A549 (cell line): ENCODE results near the gene PHAF1. TPM values are rescaled to one million over a fixed set of nuclear protein-coding genes. Genes with fewer than 3 reads are reported as not detected.

Experiments
- ATAC-seq, 2 experiments: fragments of 200-7000 bp in 1 of 2; fragments of >200 bp in 1 of 2; cut with Nextera tagmentation in 1 of 2; cut with Tn5 transposase in 1 of 2; 3 replicates each; pipeline versions ENCODE4 v1.8.0 to v1.9.1; 2018 to 2020; ENCODE audit warnings: mild to moderate bottlenecking in 1 of 2, moderate library complexity in 1 of 2
- CTCF ChIA-PET: fragments of 300-600 bp; sonication (Branson Sonifier 250); formaldehyde crosslinking; extraction: SDS; loops from one replicate; lab custom pipeline; 2021; ENCODE audit warnings: antibody characterized with exemption, inconsistent platforms; lab: Yijun Ruan, JAX
- POLR2A ChIA-PET: fragments of 350-600 bp; formaldehyde crosslinking; extraction: SDS; loops from one replicate; lab custom pipeline; 2021; ENCODE audit warnings: antibody characterized with exemption, inconsistent platforms; lab: Yijun Ruan, JAX
- DNase-seq, 2 experiments: peaks; one replicate each; pipeline versions ENCODE4 v3.0.0 to v3.0.0-alpha.2; 2011 to 2016; ENCODE audit warnings: low read depth in 1 of 2, low spot score in 1 of 2
- FAIRE-seq: peaks from 2 replicates; lab custom pipeline; 2011; peaks lifted over from hg19 to GRCh38; lab: Jason Lieb, UNC
- H3K27ac ChIP-seq, 2 experiments: fragments of >200 bp; sonication (Bioruptor Twin); formaldehyde crosslinking; 3 replicates each; pipeline ENCODE4 v1.5.1; 2016 to 2017
- H3K4me1 ChIP-seq: fragments of >200 bp; sonication (Bioruptor Twin); formaldehyde crosslinking; 3 replicates; pipeline ENCODE4 v1.6.1; 2016
- H3K4me2 ChIP-seq: fragments of >200 bp; sonication (Bioruptor Twin); formaldehyde crosslinking; 3 replicates; pipeline ENCODE4 v1.6.1; 2016
- H3K4me3 ChIP-seq: fragments of >200 bp; sonication (Bioruptor Twin); formaldehyde crosslinking; 3 replicates; pipeline ENCODE4 v1.5.1; 2016
- H3K9me3 ChIP-seq: fragments of >200 bp; sonication (Bioruptor Twin); formaldehyde crosslinking; 3 replicates; pipeline ENCODE4 v1.6.1; 2016
- BCL3 ChIP-seq: fragments of >200 bp; sonication (Bioruptor Twin); formaldehyde crosslinking; IDR thresholded peaks from 3 replicates; pipeline ENCODE4 v1.6.1; 2016
- BHLHE40 ChIP-seq: IDR thresholded peaks from 2 replicates; pipeline ENCODE4 v1.6.1; 2012; ENCODE audit warnings: low read depth, low read length, inconsistent platforms
- CBX2 ChIP-seq: fragments of 200-600 bp; sonication (generic); IDR thresholded peaks from 2 replicates; pipeline ENCODE4 v1.6.1; 2016; ENCODE audit warnings: low read depth, mild to moderate bottlenecking, borderline replicate concordance
- CBX8 ChIP-seq: fragments of 200-600 bp; sonication (generic); IDR thresholded peaks from 2 replicates; pipeline ENCODE4 v1.6.1; 2016
- CEBPB ChIP-seq, 2 experiments: fragments of >200 bp in 1 of 2; sonication (Bioruptor Twin) in 1 of 2; formaldehyde crosslinking in 1 of 2; IDR thresholded peaks; 2 replicates each; pipeline ENCODE4 v1.6.1; 2012 to 2016
- E2F6 ChIP-seq: IDR thresholded peaks from 2 replicates; pipeline ENCODE4 v1.6.1; 2012; ENCODE audit warnings: low read depth, borderline replicate concordance
- EHF ChIP-seq: fragments of 250-450 bp; sonication (Bioruptor Pico); IDR thresholded peaks from 2 replicates; pipeline ENCODE4 v1.5.0; 2020; ENCODE audit warnings: mild to moderate bottlenecking
- ELK1 ChIP-seq: fragments of 150-350 bp; IDR thresholded peaks from 2 replicates; pipeline ENCODE4 v1.6.1; 2014; ENCODE audit warnings: low read depth, mild to moderate bottlenecking, low read length
- FOSB ChIP-seq: fragments of 250-450 bp; sonication (Bioruptor Pico); IDR thresholded peaks from 2 replicates; pipeline ENCODE4 v1.5.0; 2020; ENCODE audit warnings: mild to moderate bottlenecking, moderate library complexity
- FOSL2 ChIP-seq, 2 experiments: fragments of 450-650 bp in 1 of 2; fragments of >200 bp in 1 of 2; sonication (Bioruptor Twin) in 1 of 2; formaldehyde crosslinking; IDR thresholded peaks; 2 replicates each; pipeline versions ENCODE4 v1.5.0 to v1.6.1; 2016 to 2020; ENCODE audit warnings: mild to moderate bottlenecking in 1 of 2, moderate library complexity in 1 of 2
- HES2 ChIP-seq: fragments of >200 bp; sonication (Bioruptor Twin); formaldehyde crosslinking; IDR thresholded peaks from 2 replicates; pipeline ENCODE4 v1.6.1; 2016
- HMGXB4 ChIP-seq: fragments of 250-450 bp; sonication (Bioruptor Pico); IDR thresholded peaks from 2 replicates; pipeline ENCODE4 v1.5.0; 2021; ENCODE audit warnings: mild to moderate bottlenecking, moderate library complexity, borderline replicate concordance
- HOXB13 ChIP-seq: fragments of 250-450 bp; sonication (Bioruptor Pico); IDR thresholded peaks from 2 replicates; pipeline ENCODE4 v1.5.0; 2020; ENCODE audit warnings: low read depth, mild to moderate bottlenecking, moderate library complexity
- HOXB5 ChIP-seq: fragments of 250-450 bp; sonication (Bioruptor Pico); IDR thresholded peaks from 2 replicates; pipeline ENCODE4 v1.5.0; 2020; ENCODE audit warnings: mild to moderate bottlenecking, moderate library complexity
- MAFK ChIP-seq: fragments of 450-650 bp; IDR thresholded peaks from 2 replicates; pipeline ENCODE4 v1.6.1; 2014; ENCODE audit not compliant: partially characterized antibody
- MYC ChIP-seq: IDR thresholded peaks from 2 replicates; pipeline ENCODE4 v1.6.1; 2012; ENCODE audit warnings: mild to moderate bottlenecking, inconsistent platforms, low read length, improper control_type of control experiment, borderline replicate concordance
- NFE2L2 ChIP-seq: fragments of 150-350 bp; conservative IDR thresholded peaks from 2 replicates; pipeline ENCODE4 v1.6.1; 2014; ENCODE audit warnings: low read length
- NPAS2 ChIP-seq: fragments of 250-450 bp; sonication (Bioruptor Pico); IDR thresholded peaks from 2 replicates; pipeline ENCODE4 v1.8.0; 2022; ENCODE audit warnings: mild to moderate bottlenecking, moderate library complexity, borderline replicate concordance
- NR3C1 ChIP-seq: fragments of >200 bp; sonication (Bioruptor Twin); formaldehyde crosslinking; IDR thresholded peaks from 3 replicates; pipeline ENCODE4 v1.6.1; 2017
- RARB ChIP-seq: fragments of 250-450 bp; sonication (Bioruptor Pico); IDR thresholded peaks from 2 replicates; pipeline ENCODE4 v1.8.0; 2021; ENCODE audit warnings: mild to moderate bottlenecking, moderate library complexity
- REST ChIP-seq: fragments of 200-600 bp; sonication (generic); IDR thresholded peaks from 2 replicates; pipeline ENCODE4 v1.6.1; 2016; ENCODE audit warnings: antibody characterized with exemption, mild to moderate bottlenecking, moderate library complexity
- RNF2 ChIP-seq: fragments of 200-600 bp; sonication (generic); IDR thresholded peaks from 2 replicates; pipeline ENCODE4 v1.6.1; 2016; ENCODE audit warnings: low read depth, mild to moderate bottlenecking, antibody characterized with exemption, moderate library complexity, borderline replicate concordance
- SREBF2 ChIP-seq: fragments of 450-650 bp; IDR thresholded peaks from 2 replicates; pipeline ENCODE4 v1.6.1; 2014; ENCODE audit warnings: mild to moderate bottlenecking, moderate library complexity
- TFCP2L1 ChIP-seq: fragments of 250-450 bp; sonication (Bioruptor Pico); IDR thresholded peaks from 2 replicates; pipeline ENCODE4 v1.5.0; 2021; ENCODE audit warnings: mild to moderate bottlenecking
- USF2 ChIP-seq: fragments of 450-650 bp; IDR thresholded peaks from 2 replicates; pipeline ENCODE4 v1.6.1; 2014; ENCODE audit warnings: antibody characterized with exemption
- ZC3H11A ChIP-seq: fragments of 450-650 bp; IDR thresholded peaks from 2 replicates; pipeline ENCODE4 v1.6.1; 2014; ENCODE audit warnings: antibody characterized with exemption, mild to moderate bottlenecking
- WGBS: methylation state at CpG from one replicate; pipeline ENCODE4 v1.1.6; 2017; ENCODE audit errors: missing lambda C conversion rate; 5-methylcytosine and 5-hydroxymethylcytosine counted together
- polyA plus RNA-seq, 4 experiments: library from polyadenylated mRNA; depleted of rRNA in 3 of 4; stranded (reverse); fragments of >200 nt; fragmentation: RNase III in 1 of 4; extraction: RNeasy Plus Mini Kit Qiagen cat#74134 plus additional on column Dnase treatment in 1 of 4; gene quantifications; 2 replicates in 3 of 4; 3 replicates in 1 of 4; pipeline ENCODE4 v1.2.3, GENCODE V29; 2011 to 2017

The PHAF1 gene
- polyA plus RNA-seq, 2 of the 4 experiments (the other 2 are of a cell fraction), result 21.6 to 37.6 TPM

GRCh38 chr16:67185651-67186134 lies 76.0 kb downstream of the PHAF1 start:
- 11% methylated on average over 9 of the region's 12 CpGs for WGBS
- H3K27ac ChIP-seq, result no peak overlapping the region
- TF ChIP-seq NPAS2 (CRISPR knock-in tag) (no peak), SREBF2 (no peak), HMGXB4 (CRISPR knock-in tag) (no peak), CBX8 (no peak), EHF (CRISPR knock-in tag) (no peak), RNF2 (no peak), MAFK (no peak), TFCP2L1 (CRISPR knock-in tag) (no peak), HES2 (no peak), FOSL2 (IDR thresholded peaks at IDR 0.05) (no peak), FOSL2 (CRISPR knock-in tag; IDR thresholded peaks at IDR 0.05) (no peak), ZC3H11A (no peak), NR3C1 (no peak), CEBPB (IDR thresholded peaks at IDR 0.05) (no peak), NFE2L2 (no peak), FOSB (CRISPR knock-in tag) (no peak), REST (no peak)
- peaks cover 33% of the 10 kb centered on the region for H3K4me1 ChIP-seq
- ATAC-seq, result no peak
- no peak for DNase-seq
- no peaks in the 10 kb centered on the region for H3K9me3 ChIP-seq
- CTCF ChIA-PET, result interaction anchor here (0.7 to 10.7 kb wide), 46 partner anchors 8 to 294 kb away, joined by 3 to 162 read pairs (median 5); partner anchors contain the start of genes CES3, FBXL8, NOL3 and TRADD
- no peak for FAIRE-seq
- POLR2A ChIA-PET, result interaction anchor here (0.5 to 1.6 kb wide), 4 partner anchors 11 to 399 kb away, joined by 3 to 4 read pairs (median 4); partner anchors contain the start of gene TMEM208
- no peak overlapping the region for H3K4me3 ChIP-seq
- peak overlapping the region; percentile 89 for H3K4me2 ChIP-seq

GRCh38 chr16:67186550-67186950 lies 76.8 kb downstream of the PHAF1 start:
- no peak overlapping the region for H3K4me3 ChIP-seq
- no peak overlapping the region for H3K27ac ChIP-seq
- no peaks in the 10 kb centered on the region for H3K9me3 ChIP-seq
- peaks cover 31% of the 10 kb centered on the region for H3K4me1 ChIP-seq
- no peak for ATAC-seq
- WGBS, result 17% methylated on average over 4 of the region's 5 CpGs
- POLR2A ChIA-PET, result no interaction called here
- no peak for DNase-seq
- FAIRE-seq, result no peak
- no peak overlapping the region for H3K4me2 ChIP-seq
- CTCF ChIA-PET, result interaction anchor here (0.6 to 10.7 kb wide), 16 partner anchors 8 to 291 kb away, joined by 3 to 162 read pairs (median 6); partner anchors contain the start of genes FBXL8, NOL3 and TRADD
- TF ChIP-seq HES2 (no peak), BHLHE40 (no peak), NPAS2 (CRISPR knock-in tag) (no peak), MYC (no peak), HOXB5 (no peak), HOXB13 (CRISPR knock-in tag) (no peak), NR3C1 (no peak), ZC3H11A (no peak), ELK1 (no peak), NFE2L2 (no peak), RARB (no peak), USF2 (no peak), CBX2 (no peak), RNF2 (no peak), BCL3 (no peak), E2F6 (no peak)
